ENCODE results near the gene PDX1.

- no peak for TF ChIP-seq POLR2A (IDR thresholded peaks at IDR 0.05)
- TF ChIP-seq CTCF (IDR thresholded peaks at IDR 0.05), result no peak
These were observed 30.3 kb upstream of the PDX1 start for GRCh38 chr13:27889471-27889870.
